Measurements from ENCODE around the gene FGF12.

Gene FGF12

GRCh38 chr3:192408647-192409200, 318.6 kb downstream of the FGF12 start:
- ATAC-seq, result no peak
- no peak for TF ChIP-seq CSDC2 (CRISPR knock-in tag; IDR thresholded peaks at IDR 0.05)
- TF ChIP-seq CREB5 (CRISPR knock-in tag; IDR thresholded peaks at IDR 0.05; ENCODE audit: low read depth), result no peak
- TF ChIP-seq ESRRG (CRISPR knock-in tag; IDR thresholded peaks at IDR 0.05), result no peak
- no peak for TF ChIP-seq POU6F1 (CRISPR knock-in tag; IDR thresholded peaks at IDR 0.05; ENCODE audit: borderline replicate concordance, low read depth)
- no peak for TF ChIP-seq PATZ1 (CRISPR knock-in tag; IDR thresholded peaks at IDR 0.05; ENCODE audit: borderline replicate concordance)
- no peak for TF ChIP-seq OSR1 (CRISPR knock-in tag; IDR thresholded peaks at IDR 0.05)
- TF ChIP-seq ARNTL (CRISPR knock-in tag; IDR thresholded peaks at IDR 0.05; ENCODE audit: borderline replicate concordance, low read depth), result no peak
- TF ChIP-seq TSHZ2 (CRISPR knock-in tag; IDR thresholded peaks at IDR 0.05), result no peak
- TF ChIP-seq ZFP30 (CRISPR knock-in tag; IDR thresholded peaks at IDR 0.05), result no peak
- TF ChIP-seq TOX (CRISPR knock-in tag; IDR thresholded peaks at IDR 0.05; ENCODE audit: borderline replicate concordance), result no peak
- no peak for TF ChIP-seq GLIS3 (CRISPR knock-in tag; IDR thresholded peaks at IDR 0.05)

GRCh38 chr3:192408007-192408646, 319.2 kb downstream of the FGF12 start:
- peak; percentile 32; the same call in 1 of the 3 replicates for ATAC-seq
- TF ChIP-seq ZFP3 (CRISPR knock-in tag; IDR thresholded peaks at IDR 0.05) (no peak), GLIS3 (CRISPR knock-in tag; IDR thresholded peaks at IDR 0.05) (no peak), ISL1 (CRISPR knock-in tag; IDR thresholded peaks at IDR 0.05) (no peak), ZNF8 (CRISPR knock-in tag; IDR thresholded peaks at IDR 0.05) (no peak), OSR1 (CRISPR knock-in tag; IDR thresholded peaks at IDR 0.05) (no peak), ZFP30 (CRISPR knock-in tag; IDR thresholded peaks at IDR 0.05) (no peak), POU6F1 (CRISPR knock-in tag; IDR thresholded peaks at IDR 0.05; ENCODE audit: borderline replicate concordance, low read depth) (no peak), CSDC2 (CRISPR knock-in tag; IDR thresholded peaks at IDR 0.05) (no peak), TSHZ2 (CRISPR knock-in tag; IDR thresholded peaks at IDR 0.05) (no peak), BACH2 (CRISPR knock-in tag; IDR thresholded peaks at IDR 0.05; ENCODE audit: borderline replicate concordance) (no peak), ESRRG (CRISPR knock-in tag; IDR thresholded peaks at IDR 0.05) (no peak), TCF4 (CRISPR knock-in tag; IDR thresholded peaks at IDR 0.05; ENCODE audit: borderline replicate concordance) (no peak), ZC3H10 (CRISPR knock-in tag; IDR thresholded peaks at IDR 0.05) (no peak), CREB5 (CRISPR knock-in tag; IDR thresholded peaks at IDR 0.05; ENCODE audit: low read depth) (no peak), ZNF70 (CRISPR knock-in tag; IDR thresholded peaks at IDR 0.05) (no peak), RARB (CRISPR knock-in tag; IDR thresholded peaks at IDR 0.05) (no peak), PATZ1 (CRISPR knock-in tag; IDR thresholded peaks at IDR 0.05; ENCODE audit: borderline replicate concordance) (no peak), TOX (CRISPR knock-in tag; IDR thresholded peaks at IDR 0.05; ENCODE audit: borderline replicate concordance) (no peak), ZNF565 (CRISPR knock-in tag; conservative IDR thresholded peaks at IDR 0.05; ENCODE audit: low read depth) (no peak)
